ENCODE results near the gene RTCA.

The RTCA gene

DNA sequence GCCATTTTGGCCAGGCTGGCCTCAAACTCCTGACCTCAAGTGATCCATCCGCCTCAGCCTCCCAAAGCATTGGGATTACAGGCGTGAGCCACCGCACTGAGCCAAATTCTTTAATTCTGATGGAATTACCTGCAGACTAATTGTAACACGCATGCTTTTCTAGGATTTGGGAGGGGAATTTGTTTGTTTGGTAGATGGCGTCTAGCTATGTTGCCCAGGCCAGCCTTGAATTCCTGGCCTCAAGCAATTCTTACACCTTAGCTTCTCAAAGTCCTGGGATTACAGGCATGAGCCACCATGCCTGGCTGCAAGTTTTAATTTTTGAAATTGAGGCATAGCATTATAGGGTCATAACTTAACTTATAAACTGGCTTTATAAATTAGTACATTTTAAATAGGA lies 18.6 kb downstream of the RTCA start:
- TF ChIP-seq EZH2phosphoT487 (IDR thresholded peaks at IDR 0.05; ENCODE audit: borderline replicate concordance, low read length), result no peak
- TF ChIP-seq, protein P1, sequence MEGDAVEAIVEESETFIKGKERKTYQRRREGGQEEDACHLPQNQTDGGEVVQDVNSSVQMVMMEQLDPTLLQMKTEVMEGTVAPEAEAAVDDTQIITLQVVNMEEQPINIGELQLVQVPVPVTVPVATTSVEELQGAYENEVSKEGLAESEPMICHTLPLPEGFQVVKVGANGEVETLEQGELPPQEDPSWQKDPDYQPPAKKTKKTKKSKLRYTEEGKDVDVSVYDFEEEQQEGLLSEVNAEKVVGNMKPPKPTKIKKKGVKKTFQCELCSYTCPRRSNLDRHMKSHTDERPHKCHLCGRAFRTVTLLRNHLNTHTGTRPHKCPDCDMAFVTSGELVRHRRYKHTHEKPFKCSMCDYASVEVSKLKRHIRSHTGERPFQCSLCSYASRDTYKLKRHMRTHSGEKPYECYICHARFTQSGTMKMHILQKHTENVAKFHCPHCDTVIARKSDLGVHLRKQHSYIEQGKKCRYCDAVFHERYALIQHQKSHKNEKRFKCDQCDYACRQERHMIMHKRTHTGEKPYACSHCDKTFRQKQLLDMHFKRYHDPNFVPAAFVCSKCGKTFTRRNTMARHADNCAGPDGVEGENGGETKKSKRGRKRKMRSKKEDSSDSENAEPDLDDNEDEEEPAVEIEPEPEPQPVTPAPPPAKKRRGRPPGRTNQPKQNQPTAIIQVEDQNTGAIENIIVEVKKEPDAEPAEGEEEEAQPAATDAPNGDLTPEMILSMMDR (IDR thresholded peaks at IDR 0.05; ENCODE audit: low read depth, low read length, poor library complexity, severe bottlenecking), result no peak
- no peaks in the 10 kb centered on the region for H4K20me1 ChIP-seq (ENCODE audit: control insufficient read depth, insufficient read depth, low read depth, low read length)
- H3K9me3 ChIP-seq (ENCODE audit: control insufficient read depth, insufficient read depth, low read length), result no peaks in the 10 kb centered on the region
- no peak overlapping the region for H3K4me2 ChIP-seq (ENCODE audit: low read length)
- peaks cover 66% of the 10 kb centered on the region for H3K36me3 ChIP-seq (ENCODE audit: control insufficient read depth, low read length)
- H3K4me1 ChIP-seq (ENCODE audit: control insufficient read depth, low read length), result no peaks in the 10 kb centered on the region
- H3F3A ChIP-seq (ENCODE audit: control insufficient read depth, insufficient read depth), result no peaks in the 10 kb centered on the region
- H3K79me2 ChIP-seq (ENCODE audit: control insufficient read depth, low read length), result 0 out of 2 replicates have a peak, but pooled peaks cover 4% of the 10 kb centered on the region
- no peak overlapping the region for H3K4me3 ChIP-seq (ENCODE audit: low read length)
- no peak overlapping the region for H3K27ac ChIP-seq (ENCODE audit: low read depth, low read length)
- no peaks in the 10 kb centered on the region for H3K9me2 ChIP-seq (replicated peaks; ENCODE audit: control insufficient read depth, low read length)
- H3K27me3 ChIP-seq (ENCODE audit: control insufficient read depth, low read length), result no peaks in the 10 kb centered on the region

GRCh38 chr1:100287162-100287561 lies 21.1 kb downstream of the RTCA start:
- Histone ChIP-seq H3K4me2 (ENCODE audit: low read length) (no peak overlapping the region), H3K36me3 (ENCODE audit: control insufficient read depth, low read length) (peaks cover 63% of the 10 kb centered on the region), H3K4me1 (ENCODE audit: control insufficient read depth, low read length) (no peaks in the 10 kb centered on the region), H3K9me2 (replicated peaks; ENCODE audit: control insufficient read depth, low read length) (no peaks in the 10 kb centered on the region), H3K27me3 (ENCODE audit: control insufficient read depth, low read length) (no peaks in the 10 kb centered on the region), H3K27ac (ENCODE audit: low read depth, low read length) (no peak overlapping the region), H3F3A (ENCODE audit: control insufficient read depth, insufficient read depth) (no peaks in the 10 kb centered on the region), H4K20me1 (ENCODE audit: control insufficient read depth, insufficient read depth, low read depth, low read length) (no peaks in the 10 kb centered on the region), H3K4me3 (ENCODE audit: low read length) (no peak overlapping the region), H3K9me3 (ENCODE audit: control insufficient read depth, insufficient read depth, low read length) (no peaks in the 10 kb centered on the region), H3K79me2 (ENCODE audit: control insufficient read depth, low read length) (no peaks in the 10 kb centered on the region)
- no peak for TF ChIP-seq EZH2phosphoT487 (IDR thresholded peaks at IDR 0.05; ENCODE audit: borderline replicate concordance, low read length)
- TF ChIP-seq, protein P1 (IDR thresholded peaks at IDR 0.05; ENCODE audit: low read depth, low read length, poor library complexity, severe bottlenecking), result no peak

DNA sequence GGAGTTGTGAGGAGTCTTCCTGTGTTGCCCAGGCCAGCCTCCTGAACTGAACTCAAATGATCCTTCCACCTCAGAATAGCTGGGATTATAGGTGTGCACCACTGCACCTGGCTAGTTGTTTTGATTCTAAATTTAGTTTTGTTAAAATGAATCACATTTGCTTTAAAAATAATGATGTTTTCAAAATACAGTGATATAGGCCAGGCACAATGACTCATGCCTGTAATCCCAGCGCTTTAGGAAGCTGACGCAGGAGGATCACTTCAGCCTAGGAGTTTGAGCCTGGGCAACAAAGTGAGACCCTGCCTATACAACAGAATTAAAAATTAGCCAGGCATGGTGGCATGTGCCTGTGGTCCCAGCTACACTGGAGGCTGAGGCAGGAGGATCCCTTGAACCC lies 24.3 kb downstream of the RTCA start:
- Histone ChIP-seq H3K79me2 (ENCODE audit: control insufficient read depth, low read length) (no peaks in the 10 kb centered on the region), H3F3A (ENCODE audit: control insufficient read depth, insufficient read depth) (peaks cover 3% of the 10 kb centered on the region; the same call in 1 of the 2 replicates), H4K20me1 (ENCODE audit: control insufficient read depth, insufficient read depth, low read depth, low read length) (no peaks in the 10 kb centered on the region), H3K27me3 (ENCODE audit: control insufficient read depth, low read length) (no peaks in the 10 kb centered on the region), H3K4me3 (ENCODE audit: low read length) (no peak overlapping the region), H3K9me2 (replicated peaks; ENCODE audit: control insufficient read depth, low read length) (no peaks in the 10 kb centered on the region), H3K4me1 (ENCODE audit: control insufficient read depth, low read length) (no peaks in the 10 kb centered on the region), H3K27ac (ENCODE audit: low read depth, low read length) (no peak overlapping the region), H3K4me2 (ENCODE audit: low read length) (no peak overlapping the region), H3K9me3 (ENCODE audit: control insufficient read depth, insufficient read depth, low read length) (no peaks in the 10 kb centered on the region), H3K36me3 (ENCODE audit: control insufficient read depth, low read length) (peaks cover 51% of the 10 kb centered on the region)
- TF ChIP-seq, protein P1 (IDR thresholded peaks at IDR 0.05; ENCODE audit: low read depth, low read length, poor library complexity, severe bottlenecking), result no peak
- TF ChIP-seq EZH2phosphoT487 (IDR thresholded peaks at IDR 0.05; ENCODE audit: borderline replicate concordance, low read length), result no peak
